ENCODE results near the gene JOSD2.

Gene JOSD2

GRCh38 chr19:50512112-50512998 is 1.4 kb upstream of the JOSD2 start:
- Mint-ChIP-seq H3K4me3 (no peak overlapping the region), H3K27me3 (ENCODE audit: low read depth) (no peaks in the 10 kb centered on the region), H3K4me1 (ENCODE audit: low read depth) (peaks cover 15% of the 10 kb centered on the region), H3K36me3 (ENCODE audit: low read depth) (peaks cover 7% of the 10 kb centered on the region), H3K27ac (no peak overlapping the region), H3K9me3 (no peaks in the 10 kb centered on the region)

- Mint-ChIP-seq H3K27ac (peak overlapping the region; percentile 98), H3K9me3 (no peaks in the 10 kb centered on the region), H3K4me1 (ENCODE audit: low read depth) (peaks cover 15% of the 10 kb centered on the region), H3K27me3 (ENCODE audit: low read depth) (no peaks in the 10 kb centered on the region), H3K36me3 (ENCODE audit: low read depth) (peaks cover 10% of the 10 kb centered on the region), H3K4me3 (peak overlapping the region; percentile 97)
Observed at GRCh38 chr19:50510700-50511068, 307 bp downstream of the JOSD2 start.

- no peaks in the 10 kb centered on the region for H3K27me3 Mint-ChIP-seq (ENCODE audit: low read depth)
- peaks cover 10% of the 10 kb centered on the region for H3K36me3 Mint-ChIP-seq (ENCODE audit: low read depth)
- peaks cover 15% of the 10 kb centered on the region for H3K4me1 Mint-ChIP-seq (ENCODE audit: low read depth)
- H3K27ac Mint-ChIP-seq, result peak overlapping the region; percentile 98
- H3K4me3 Mint-ChIP-seq, result peak overlapping the region; percentile 97
- no peaks in the 10 kb centered on the region for H3K9me3 Mint-ChIP-seq
Observed at GRCh38 chr19:50510121-50510670, 795 bp downstream of the JOSD2 start.

- Mint-ChIP-seq H3K27ac (peak overlapping the region; percentile 62), H3K9me3 (no peaks in the 10 kb centered on the region), H3K4me1 (ENCODE audit: low read depth) (peaks cover 15% of the 10 kb centered on the region), H3K27me3 (ENCODE audit: low read depth) (no peaks in the 10 kb centered on the region), H3K4me3 (peak overlapping the region; percentile 40), H3K36me3 (ENCODE audit: low read depth) (peaks cover 10% of the 10 kb centered on the region)
Observed at GRCh38 chr19:50509366-50509765, 1.6 kb downstream of the JOSD2 start.

- peak overlapping the region; percentile 70 for H3K27ac Mint-ChIP-seq
- peaks cover 10% of the 10 kb centered on the region for H3K36me3 Mint-ChIP-seq (ENCODE audit: low read depth)
- H3K27me3 Mint-ChIP-seq (ENCODE audit: low read depth), result no peaks in the 10 kb centered on the region
- H3K4me1 Mint-ChIP-seq (ENCODE audit: low read depth), result peaks cover 15% of the 10 kb centered on the region
- H3K9me3 Mint-ChIP-seq, result no peaks in the 10 kb centered on the region
- H3K4me3 Mint-ChIP-seq, result peak overlapping the region; percentile 68
Observed at GRCh38 chr19:50508843-50509190, 2.2 kb downstream of the JOSD2 start.

GRCh38 chr19:50507376-50507775 is 3.6 kb downstream of the JOSD2 start:
- Mint-ChIP-seq H3K4me1 (ENCODE audit: low read depth) (peaks cover 15% of the 10 kb centered on the region), H3K27ac (peak overlapping the region; percentile 26), H3K4me3 (no peak overlapping the region), H3K27me3 (ENCODE audit: low read depth) (no peaks in the 10 kb centered on the region), H3K9me3 (no peaks in the 10 kb centered on the region), H3K36me3 (ENCODE audit: low read depth) (peaks cover 10% of the 10 kb centered on the region)

- Mint-ChIP-seq H3K27ac (no peak overlapping the region), H3K36me3 (ENCODE audit: low read depth) (peaks cover 10% of the 10 kb centered on the region), H3K27me3 (ENCODE audit: low read depth) (no peaks in the 10 kb centered on the region), H3K4me1 (ENCODE audit: low read depth) (peaks cover 14% of the 10 kb centered on the region), H3K9me3 (no peaks in the 10 kb centered on the region), H3K4me3 (no peak overlapping the region)
Observed at GRCh38 chr19:50506700-50507099, 4.3 kb downstream of the JOSD2 start.

- Mint-ChIP-seq H3K9me3 (no peaks in the 10 kb centered on the region), H3K4me1 (ENCODE audit: low read depth) (peaks cover 11% of the 10 kb centered on the region), H3K27me3 (ENCODE audit: low read depth) (no peaks in the 10 kb centered on the region), H3K36me3 (ENCODE audit: low read depth) (peaks cover 10% of the 10 kb centered on the region), H3K4me3 (no peak overlapping the region), H3K27ac (no peak overlapping the region)
Observed at GRCh38 chr19:50505856-50506611, 5.0 kb downstream of the JOSD2 start.

- no peaks in the 10 kb centered on the region for H3K9me3 Mint-ChIP-seq
- no peaks in the 10 kb centered on the region for H3K27me3 Mint-ChIP-seq (ENCODE audit: low read depth)
- H3K4me1 Mint-ChIP-seq (ENCODE audit: low read depth), result no peaks in the 10 kb centered on the region
- no peaks in the 10 kb centered on the region for H3K36me3 Mint-ChIP-seq (ENCODE audit: low read depth)
- no peak overlapping the region for H3K27ac Mint-ChIP-seq
- no peak overlapping the region for H3K4me3 Mint-ChIP-seq
Observed at GRCh38 chr19:50501568-50502475, 9.2 kb downstream of the JOSD2 start.

GRCh38 chr19:50501186-50501567 is 9.8 kb downstream of the JOSD2 start:
- H3K27ac Mint-ChIP-seq, result peak overlapping the region; percentile 55
- no peaks in the 10 kb centered on the region for H3K9me3 Mint-ChIP-seq
- H3K4me3 Mint-ChIP-seq, result no peak overlapping the region
- no peaks in the 10 kb centered on the region for H3K4me1 Mint-ChIP-seq (ENCODE audit: low read depth)
- no peaks in the 10 kb centered on the region for H3K36me3 Mint-ChIP-seq (ENCODE audit: low read depth)
- H3K27me3 Mint-ChIP-seq (ENCODE audit: low read depth), result no peaks in the 10 kb centered on the region

- Mint-ChIP-seq H3K27me3 (ENCODE audit: low read depth) (no peaks in the 10 kb centered on the region), H3K36me3 (ENCODE audit: low read depth) (no peaks in the 10 kb centered on the region), H3K9me3 (no peaks in the 10 kb centered on the region), H3K4me1 (ENCODE audit: low read depth) (no peaks in the 10 kb centered on the region), H3K27ac (peak overlapping the region; percentile 55), H3K4me3 (no peak overlapping the region)
Observed at GRCh38 chr19:50500753-50501151, 10.2 kb downstream of the JOSD2 start.

GRCh38 chr19:50500060-50500752 is 10.8 kb downstream of the JOSD2 start:
- H3K36me3 Mint-ChIP-seq (ENCODE audit: low read depth), result no peaks in the 10 kb centered on the region
- H3K27ac Mint-ChIP-seq, result no peak overlapping the region
- H3K27me3 Mint-ChIP-seq (ENCODE audit: low read depth), result no peaks in the 10 kb centered on the region
- no peaks in the 10 kb centered on the region for H3K9me3 Mint-ChIP-seq
- H3K4me1 Mint-ChIP-seq (ENCODE audit: low read depth), result no peaks in the 10 kb centered on the region
- no peak overlapping the region for H3K4me3 Mint-ChIP-seq

GRCh38 chr19:50498219-50499056 is 12.6 kb downstream of the JOSD2 start:
- no peak overlapping the region for H3K4me3 Mint-ChIP-seq
- H3K9me3 Mint-ChIP-seq, result no peaks in the 10 kb centered on the region
- H3K27me3 Mint-ChIP-seq (ENCODE audit: low read depth), result no peaks in the 10 kb centered on the region
- H3K36me3 Mint-ChIP-seq (ENCODE audit: low read depth), result no peaks in the 10 kb centered on the region
- H3K27ac Mint-ChIP-seq, result no peak overlapping the region
- no peaks in the 10 kb centered on the region for H3K4me1 Mint-ChIP-seq (ENCODE audit: low read depth)

Data from T-helper 1 cell treated with Interleukin-12 subunit alpha and Interleukin-12 subunit beta and Interleukin-4 antibody, amounts not matched to agents 30 μg/mL and 1 μg/mL, for 36 hours (primary cell).